Spleen (tissue), 11 donors: ENCODE data around the gene ATG16L1. TPM values are rescaled to one million over a fixed set of nuclear protein-coding genes. Genes with fewer than 3 reads are reported as not detected.

ENCODE experiments used
- DNase-seq: peaks from one replicate; pipeline ENCODE4 v3.0.0-alpha.2; 2020
- H3K27ac ChIP-seq, 8 donors: fragments of 200-600 bp; sonication (generic) in 7 of 8; 1 replicate in 4 of 8; 2 replicates in 4 of 8; pipeline versions ENCODE4 v1.5.0 to v1.8.0; 2016 to 2021; ENCODE audit warnings: inconsistent platforms in 4 of 8, mild to moderate bottlenecking in 4 of 8, moderate library complexity in 1 of 8
- H3K27me3 ChIP-seq, 7 donors: fragments of 200-600 bp; sonication (generic) in 6 of 7; replicated peaks in 1 of 7; 1 replicate in 4 of 7; 2 replicates in 3 of 7; pipeline versions ENCODE4 v1.5.0 to v1.8.0; 2016 to 2021; ENCODE audit warnings: inconsistent platforms in 3 of 7, mild to moderate bottlenecking in 1 of 7
- H3K36me3 ChIP-seq, 6 donors: fragments of 200-600 bp; sonication (generic) in 5 of 6; 1 replicate in 4 of 6; 2 replicates in 2 of 6; pipeline versions ENCODE4 v1.5.0 to v1.8.0; 2016 to 2021; ENCODE audit warnings: inconsistent platforms in 2 of 6
- H3K4me1 ChIP-seq, 6 donors: fragments of 200-600 bp; sonication (generic) in 5 of 6; 1 replicate in 3 of 6; 2 replicates in 3 of 6; pipeline versions ENCODE4 v1.5.0 to v1.8.0; 2016 to 2021; ENCODE audit warnings: inconsistent platforms in 3 of 6
- H3K4me3 ChIP-seq, 8 donors: fragments of 200-600 bp; sonication (generic) in 7 of 8; 1 replicate in 4 of 8; 2 replicates in 4 of 8; pipeline versions ENCODE4 v1.5.0 to v1.8.0; 2016 to 2021; ENCODE audit warnings: inconsistent platforms in 4 of 8, mild to moderate bottlenecking in 4 of 8, moderate library complexity in 2 of 8
- H3K9me3 ChIP-seq, 8 donors: fragments of 200-600 bp; sonication (generic) in 7 of 8; 1 replicate in 4 of 8; 2 replicates in 4 of 8; pipeline versions ENCODE4 v1.5.0 to v1.8.0; 2016 to 2021; ENCODE audit warnings: inconsistent platforms in 4 of 8
- POLR2A ChIP-seq, 3 donors: fragments of 450-650 bp; IDR thresholded peaks; one replicate each; pipeline ENCODE4 v1.5.1; 2017; ENCODE audit warnings: antibody characterized with exemption in 3 of 3, mild to moderate bottlenecking in 1 of 3
- POLR2AphosphoS5 ChIP-seq, 3 donors: sonication (generic); formaldehyde crosslinking; IDR thresholded peaks; one replicate each; pipeline ENCODE4 v1.5.1; 2017; ENCODE audit warnings: antibody characterized with exemption in 3 of 3
- WGBS, 5 donors: extraction: QIAGEN DNeasy Blood & Tissue Kit in 3 of 5; methylation state at CpG; one replicate each; pipeline versions ENCODE4 v1.1.5 to v1.1.7; 2013 to 2018; 5-methylcytosine and 5-hydroxymethylcytosine counted together
- intact Hi-C: fragments of 100-400 bp; cut with DNase I; formaldehyde crosslinking; loops from one replicate; pipeline ENCODE4 v1.15.0; 2023; ENCODE audit warnings: low total_unique reads
- polyA plus RNA-seq, 3 donors: library from polyadenylated mRNA; stranded (reverse); fragments of 200-250 nt; gene quantifications; one replicate each; pipeline ENCODE4 v1.2.1, GENCODE V29; 2013
- total RNA-seq, 7 donors: library from RNA; depleted of rRNA in 3 of 7; stranded (reverse); fragments of >200 nt in 3 of 7; fragmentation: NEBNext Ultra II Directional in 4 of 7; extraction: Animal tissue kit (Norgen Biotek cat#: 25700) in 4 of 7; gene quantifications; one replicate each; pipeline versions ENCODE4 v1.1.0 to v1.2.1, GENCODE V29; 2016 to 2021
- TF ChIP-seq, protein P1 (sequence below), 11 experiments: fragments of 200-600 bp in 7 of 11; fragments of 450-650 bp in 4 of 11; sonication (generic) in 4 of 11; IDR thresholded peaks in 8 of 11; conservative IDR thresholded peaks in 3 of 11; 1 replicate in 7 of 11; 2 replicates in 4 of 11; pipeline versions ENCODE4 v1.4.0 to v1.8.0; 2016 to 2021; ENCODE audit warnings: antibody characterized with exemption in 11 of 11, inconsistent platforms in 4 of 11, mild to moderate bottlenecking in 1 of 11
- donor health status: healthy with polysubstance abuse.
- donor health status: DM: no; HTN: no; CAD: no; lungs with moderate emphysema.
- donor health status: DM: no; HTN: no; CAD: no.
- donor health status: Bipolar disorder and iron deficiency.
- donor health status: healthy.
- donor health status: DM: no; HTN: no; CAD: no.
- donor health status: DM: yes; HTN: yes; CAD: no.

ATG16L1 gene
- total and polyA plus RNA-seq, 10 donors, result 12.0 to 45.8 (median 32.3) TPM

DNA sequence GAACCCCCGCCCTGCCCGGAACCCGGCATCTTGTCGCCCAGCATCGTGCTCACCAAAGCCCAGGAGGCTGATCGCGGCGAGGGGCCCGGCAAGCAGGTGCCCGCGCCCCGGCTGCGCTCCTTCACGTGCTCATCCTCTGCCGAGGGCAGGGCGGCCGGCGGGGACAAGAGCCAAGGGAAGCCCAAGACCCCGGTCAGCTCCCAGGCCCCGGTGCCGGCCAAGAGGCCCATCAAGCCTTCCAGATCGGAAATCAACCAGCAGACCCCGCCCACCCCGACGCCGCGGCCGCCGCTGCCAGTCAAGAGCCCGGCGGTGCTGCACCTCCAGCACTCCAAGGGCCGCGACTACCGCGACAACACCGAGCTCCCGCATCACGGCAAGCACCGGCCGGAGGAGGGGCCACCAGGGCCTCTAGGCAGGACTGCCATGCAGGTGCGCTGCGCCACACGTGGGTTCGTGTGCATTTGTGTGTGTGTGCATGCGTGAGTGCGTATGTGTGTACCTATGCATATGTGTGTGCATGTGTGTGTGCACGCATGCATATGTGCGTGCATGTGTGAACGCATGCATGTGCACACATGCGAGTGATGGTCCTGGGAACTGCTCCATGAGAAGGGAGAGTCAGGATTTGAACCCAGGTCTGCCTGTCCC lies 47.1 kb upstream of the ATG16L1 start:
- peak; percentile 46 to 76 (median 66) for TF ChIP-seq POLR2AphosphoS5 (IDR thresholded peaks at IDR 0.05)
- TF ChIP-seq, protein P1, sequence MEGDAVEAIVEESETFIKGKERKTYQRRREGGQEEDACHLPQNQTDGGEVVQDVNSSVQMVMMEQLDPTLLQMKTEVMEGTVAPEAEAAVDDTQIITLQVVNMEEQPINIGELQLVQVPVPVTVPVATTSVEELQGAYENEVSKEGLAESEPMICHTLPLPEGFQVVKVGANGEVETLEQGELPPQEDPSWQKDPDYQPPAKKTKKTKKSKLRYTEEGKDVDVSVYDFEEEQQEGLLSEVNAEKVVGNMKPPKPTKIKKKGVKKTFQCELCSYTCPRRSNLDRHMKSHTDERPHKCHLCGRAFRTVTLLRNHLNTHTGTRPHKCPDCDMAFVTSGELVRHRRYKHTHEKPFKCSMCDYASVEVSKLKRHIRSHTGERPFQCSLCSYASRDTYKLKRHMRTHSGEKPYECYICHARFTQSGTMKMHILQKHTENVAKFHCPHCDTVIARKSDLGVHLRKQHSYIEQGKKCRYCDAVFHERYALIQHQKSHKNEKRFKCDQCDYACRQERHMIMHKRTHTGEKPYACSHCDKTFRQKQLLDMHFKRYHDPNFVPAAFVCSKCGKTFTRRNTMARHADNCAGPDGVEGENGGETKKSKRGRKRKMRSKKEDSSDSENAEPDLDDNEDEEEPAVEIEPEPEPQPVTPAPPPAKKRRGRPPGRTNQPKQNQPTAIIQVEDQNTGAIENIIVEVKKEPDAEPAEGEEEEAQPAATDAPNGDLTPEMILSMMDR (IDR thresholded peaks at IDR 0.05 in 8 of 11, conservative IDR thresholded peaks at IDR 0.05 in 3 of 11), result no peak
- WGBS, 5 donors, result 89 to 97% (median 96%) methylated on average over 24 to 50 of the region's 50 CpGs
- no peaks in the 10 kb centered on the region for H3K27me3 ChIP-seq
- H3K4me3 ChIP-seq, result no peak overlapping the region
- H3K4me1 ChIP-seq, result peaks cover 0 to 70% (median 37%) of the 10 kb centered on the region in 6 donors
- H3K27ac ChIP-seq, result peak overlapping the region in 1 of 8 donors; percentile 79
- H3K9me3 ChIP-seq, result peaks cover 0 to 13% (median 2%) of the 10 kb centered on the region in 8 donors
- intact Hi-C loops, result no loop called here
- no peak for DNase-seq
- peaks cover 0 to 100% (median 84%) of the 10 kb centered on the region in 6 donors for H3K36me3 ChIP-seq

DNA sequence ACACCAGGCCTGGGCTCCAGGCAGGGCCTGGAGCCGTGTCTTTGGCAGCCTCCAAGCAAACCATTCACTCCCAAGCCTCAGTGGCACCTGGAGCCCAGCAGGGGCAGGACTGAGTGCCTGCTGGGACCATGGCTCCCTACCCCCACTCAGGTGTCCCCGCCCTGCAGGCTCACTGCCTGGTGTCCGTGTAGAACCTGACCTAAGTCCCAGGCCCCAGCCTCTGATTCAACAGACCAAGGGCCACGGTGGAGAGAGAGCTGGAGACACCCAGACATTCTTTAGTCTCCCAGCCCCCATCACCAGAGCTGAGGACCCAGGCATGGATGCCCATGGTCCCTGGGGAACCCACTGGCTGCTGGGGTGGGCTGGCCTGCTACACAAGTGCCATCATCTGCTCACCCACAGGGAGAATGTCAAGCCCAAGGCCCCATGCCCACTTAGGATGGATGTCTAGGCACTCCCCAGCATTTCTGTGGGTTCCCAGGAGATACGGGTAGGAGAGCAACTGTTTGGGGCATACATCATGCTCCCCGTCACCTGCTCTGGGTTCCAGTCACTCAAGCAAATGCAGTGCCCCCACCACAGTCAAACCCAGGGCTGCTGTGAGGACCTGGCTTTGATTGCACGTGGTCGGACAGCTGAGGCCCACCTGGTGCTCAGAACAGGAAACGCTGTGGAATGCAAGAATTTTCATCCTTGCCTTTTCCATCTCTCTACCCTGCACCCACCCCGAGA lies 42.9 kb upstream of the ATG16L1 start:
- 69 to 84% (median 80%) methylated on average over 7 to 10 of the region's 10 CpGs for WGBS, 5 donors
- peak; percentile 23 for DNase-seq
- H3K36me3 ChIP-seq, result peaks cover 0 to 94% (median 49%) of the 10 kb centered on the region in 6 donors

DNA sequence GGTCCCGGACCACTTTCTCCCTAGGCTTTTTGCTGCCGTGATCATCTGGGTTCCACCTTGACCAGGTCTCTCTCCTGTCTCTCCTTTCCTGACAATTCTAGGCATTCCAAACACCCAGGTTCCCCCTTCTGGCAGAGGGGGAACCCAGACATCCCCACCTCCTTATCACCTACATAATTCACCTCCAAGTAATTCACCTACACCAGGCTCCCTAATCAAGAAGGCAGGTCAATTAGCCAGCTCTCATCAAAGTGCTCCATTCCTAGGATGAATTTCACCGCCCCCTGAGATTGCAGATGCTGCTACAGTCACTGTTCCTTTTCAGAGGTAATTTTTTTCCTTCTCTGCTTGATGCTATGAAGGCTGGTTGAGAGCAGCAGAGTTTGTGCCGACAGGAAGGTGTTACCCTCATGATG lies 42.3 kb upstream of the ATG16L1 start:
- WGBS, 5 donors, result 69 to 77% (median 72%) methylated on average over 4 of the region's 4 CpGs
- Histone ChIP-seq H3K36me3 (peaks cover 0 to 88% (median 43%) of the 10 kb centered on the region in 6 donors), H3K4me1 (peaks cover 0 to 53% (median 21%) of the 10 kb centered on the region in 6 donors), H3K27ac (peak overlapping the region in 2 of 8 donors; percentile 13 to 40), H3K27me3 (no peaks in the 10 kb centered on the region), H3K9me3 (no peaks in the 10 kb centered on the region), H3K4me3 (no peak overlapping the region)
- peak; percentile 31 for DNase-seq
- TF ChIP-seq POLR2AphosphoS5 (IDR thresholded peaks at IDR 0.05) (no peak), POLR2A (IDR thresholded peaks at IDR 0.05) (no peak)
- TF ChIP-seq, protein P1 (IDR thresholded peaks at IDR 0.05 in 8 of 11, conservative IDR thresholded peaks at IDR 0.05 in 3 of 11), result no peak
- intact Hi-C loops, result no loop called here

More for the DNA sequence above, 42.9 kb upstream of the ATG16L1 start:
- Histone ChIP-seq H3K4me1 (peaks cover 0 to 57% (median 21%) of the 10 kb centered on the region in 6 donors), H3K27ac (peak overlapping the region in 1 of 8 donors; percentile 40), H3K4me3 (no peak overlapping the region), H3K9me3 (no peaks in the 10 kb centered on the region), H3K27me3 (no peaks in the 10 kb centered on the region)
- intact Hi-C loops, result no loop called here
- peak; percentile 16 to 62 (median 29) for TF ChIP-seq POLR2AphosphoS5 (IDR thresholded peaks at IDR 0.05)
- TF ChIP-seq POLR2A (IDR thresholded peaks at IDR 0.05), result no peak

DNA sequence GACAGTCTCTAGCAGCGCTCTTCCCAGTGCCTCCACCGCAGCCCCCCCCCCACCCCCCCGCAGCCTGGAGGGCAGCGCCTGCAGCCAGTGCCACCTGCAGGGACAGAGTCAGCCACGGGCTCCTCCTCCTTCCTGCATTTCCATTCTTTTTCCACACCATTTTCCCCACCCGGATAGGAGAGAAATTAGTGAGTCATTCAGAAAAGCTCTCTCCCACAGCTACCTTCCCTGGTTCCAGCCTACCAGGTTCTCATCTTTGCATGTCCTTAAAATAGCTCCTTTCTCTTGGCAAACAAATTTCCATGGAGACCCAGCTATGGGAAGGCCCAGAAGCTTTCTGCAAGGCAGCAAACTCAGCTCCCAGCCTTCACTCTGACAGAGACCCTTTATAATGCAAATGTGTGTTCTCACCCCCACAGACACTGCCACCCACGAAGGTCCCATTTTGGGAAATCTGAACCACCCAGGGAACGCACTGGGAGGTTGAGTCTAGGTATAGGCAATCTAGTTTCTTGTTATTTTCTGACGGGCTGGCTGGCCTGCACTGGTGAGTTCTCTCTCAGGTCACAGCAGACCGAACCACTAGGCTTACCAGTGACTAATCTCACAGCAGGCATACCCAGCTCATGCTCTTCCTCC lies 41.8 kb upstream of the ATG16L1 start:
- Histone ChIP-seq H3K9me3 (no peaks in the 10 kb centered on the region), H3K27me3 (no peaks in the 10 kb centered on the region), H3K4me3 (no peak overlapping the region), H3K36me3 (peaks cover 0 to 83% (median 38%) of the 10 kb centered on the region in 6 donors), H3K4me1 (peaks cover 0 to 53% (median 21%) of the 10 kb centered on the region in 6 donors), H3K27ac (peak overlapping the region in 2 of 8 donors; percentile 13 to 40)
- peak; percentile 43 for DNase-seq
- 50 to 61% (median 55%) methylated on average over 10 of the region's 10 CpGs for WGBS, 5 donors
- TF ChIP-seq, protein P1 (IDR thresholded peaks at IDR 0.05 in 8 of 11, conservative IDR thresholded peaks at IDR 0.05 in 3 of 11), result no peak
- TF ChIP-seq POLR2AphosphoS5 (IDR thresholded peaks at IDR 0.05), result peak in 1 of 3 donors; percentile 3
- intact Hi-C loops, result no loop called here
